Measurements from ENCODE around the gene MAP3K2.

DNA sequence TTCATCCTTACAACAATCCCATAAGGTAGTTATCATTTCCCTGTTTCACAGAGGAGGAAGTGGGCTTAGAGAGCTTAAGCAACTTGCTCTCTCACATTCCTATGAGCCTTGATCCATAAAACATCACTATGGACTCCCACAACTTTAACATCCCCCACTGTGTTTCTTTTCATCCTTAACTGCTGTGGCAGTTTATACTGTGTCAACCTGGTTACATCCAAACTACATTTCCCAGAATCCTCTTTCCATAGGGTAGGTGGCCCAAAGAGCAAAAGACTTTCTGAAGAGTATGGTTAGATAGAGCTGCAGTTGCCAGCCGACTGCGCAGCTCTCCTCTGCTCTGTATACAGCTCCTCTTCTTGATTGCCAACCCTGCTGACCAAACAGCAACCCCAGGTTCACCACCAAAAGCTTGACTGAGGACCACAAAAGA is 22.5 kb downstream of the MAP3K2 start:
- TF ChIP-seq CTCF (IDR thresholded peaks at IDR 0.05; ENCODE audit: control extremely low read depth in 1 of 3, insufficient read depth in 1 of 3, low read depth in 1 of 3, low read length in 3 of 3) (no peak), POLR2A (IDR thresholded peaks at IDR 0.05; ENCODE audit: control extremely low read depth in 1 of 2, low read depth in 2 of 2, low read length in 2 of 2) (no peak), GTF2F1 (IDR thresholded peaks at IDR 0.05; ENCODE audit: borderline replicate concordance, low read depth, low read length) (no peak), ZNF274 (IDR thresholded peaks at IDR 0.05; ENCODE audit: borderline replicate concordance, extremely low read depth, low read length) (no peak)
